Pancreas (tissue), 10 donors: ENCODE data around the gene PPIA. TPM values are rescaled to one million over a fixed set of nuclear protein-coding genes. Genes with fewer than 3 reads are reported as not detected.
A peak's percentile ranks its signal among the peaks of the same experiment; 100 is the strongest.

ENCODE experiments used
- ATAC-seq, 4 donors: fragments of 200-7000 bp; cut with Tn5 transposase; one replicate each; pipeline versions ENCODE4 v1.8.0 to v1.9.1; 2020; ENCODE audit warnings: mild to moderate bottlenecking in 4 of 4, moderate library complexity in 4 of 4
- DNase-seq, 6 donors: peaks; one replicate each; pipeline ENCODE4 v3.0.0-alpha.2; 2020
- FAIRE-seq: peaks from 2 replicates; lab custom pipeline; 2012; peaks lifted over from hg19 to GRCh38; lab: Jason Lieb, UNC
- H3K27ac ChIP-seq, 4 donors: fragments of 200-600 bp; sonication (generic); 1 replicate in 3 of 4; 2 replicates in 1 of 4; pipeline versions ENCODE4 v1.5.0 to v1.8.0; 2020
- H3K27me3 ChIP-seq, 4 donors: fragments of 200-600 bp; one replicate each; pipeline ENCODE4 v1.8.0; 2021
- H3K36me3 ChIP-seq, 3 donors: fragments of 200-600 bp; sonication (generic) in 1 of 3; one replicate each; pipeline versions ENCODE4 v1.5.0 to v1.8.0; 2020 to 2021
- H3K4me1 ChIP-seq, 3 donors: fragments of 200-600 bp; one replicate each; pipeline ENCODE4 v1.8.0; 2021
- H3K4me3 ChIP-seq, 4 donors: fragments of 200-600 bp; sonication (generic) in 2 of 4; one replicate each; pipeline versions ENCODE4 v1.5.0 to v1.8.0; 2020 to 2021
- H3K9me3 ChIP-seq, 4 donors: fragments of 200-600 bp; one replicate each; pipeline ENCODE4 v1.8.0; 2021
- WGBS, 2 donors: extraction: QIAGEN DNeasy Blood & Tissue Kit; methylation state at CpG; one replicate each; pipeline ENCODE4 v1.1.7; 2013; 5-methylcytosine and 5-hydroxymethylcytosine counted together
- intact Hi-C, 3 donors: fragments of 100-400 bp; cut with DNase I; formaldehyde crosslinking; loops; one replicate each; pipeline versions ENCODE4 v1.11.1 to v1.14.2; 2022
- polyA plus RNA-seq, 2 donors: library from polyadenylated mRNA; stranded (reverse); fragments of 200-250 nt; gene quantifications; one replicate each; pipeline ENCODE4 v1.2.3, GENCODE V29; 2013
- total RNA-seq, 6 donors: library from RNA; stranded (reverse); fragmentation: NEBNext Ultra II Directional in 4 of 6; extraction: Animal tissue kit (Norgen Biotek cat#: 25700) in 4 of 6; gene quantifications; one replicate each; pipeline versions ENCODE4 v1.2.1 to v1.2.4, GENCODE V29; 2021 to 2023
- TF ChIP-seq, protein P1 (sequence below), 4 donors: fragments of 200-600 bp; sonication (generic) in 3 of 4; IDR thresholded peaks; one replicate each; pipeline versions ENCODE4 v1.5.0 to v1.8.0; 2021; ENCODE audit warnings: antibody characterized with exemption in 4 of 4
- donor health status: healthy with polysubstance abuse.
- donor health status: DM: no; HTN: no; CAD: no; lungs with moderate emphysema.
- donor health status: DM: no; HTN: no; CAD: no.
- donor health status: control.
- donor health status: control.
- donor health status: Bipolar disorder and iron deficiency.
- donor health status: DM: yes; HTN: yes; CAD: no.
- donor health status: DM: no; HTN: no; CAD: no.
- donor health status: DM: no; HTN: no; CAD: no.
- donor health status: DM: yes; HTN: yes; CAD: no.

The PPIA gene
- total and polyA plus RNA-seq, 8 donors, result 281 to 1,024 (median 522) TPM

DNA sequence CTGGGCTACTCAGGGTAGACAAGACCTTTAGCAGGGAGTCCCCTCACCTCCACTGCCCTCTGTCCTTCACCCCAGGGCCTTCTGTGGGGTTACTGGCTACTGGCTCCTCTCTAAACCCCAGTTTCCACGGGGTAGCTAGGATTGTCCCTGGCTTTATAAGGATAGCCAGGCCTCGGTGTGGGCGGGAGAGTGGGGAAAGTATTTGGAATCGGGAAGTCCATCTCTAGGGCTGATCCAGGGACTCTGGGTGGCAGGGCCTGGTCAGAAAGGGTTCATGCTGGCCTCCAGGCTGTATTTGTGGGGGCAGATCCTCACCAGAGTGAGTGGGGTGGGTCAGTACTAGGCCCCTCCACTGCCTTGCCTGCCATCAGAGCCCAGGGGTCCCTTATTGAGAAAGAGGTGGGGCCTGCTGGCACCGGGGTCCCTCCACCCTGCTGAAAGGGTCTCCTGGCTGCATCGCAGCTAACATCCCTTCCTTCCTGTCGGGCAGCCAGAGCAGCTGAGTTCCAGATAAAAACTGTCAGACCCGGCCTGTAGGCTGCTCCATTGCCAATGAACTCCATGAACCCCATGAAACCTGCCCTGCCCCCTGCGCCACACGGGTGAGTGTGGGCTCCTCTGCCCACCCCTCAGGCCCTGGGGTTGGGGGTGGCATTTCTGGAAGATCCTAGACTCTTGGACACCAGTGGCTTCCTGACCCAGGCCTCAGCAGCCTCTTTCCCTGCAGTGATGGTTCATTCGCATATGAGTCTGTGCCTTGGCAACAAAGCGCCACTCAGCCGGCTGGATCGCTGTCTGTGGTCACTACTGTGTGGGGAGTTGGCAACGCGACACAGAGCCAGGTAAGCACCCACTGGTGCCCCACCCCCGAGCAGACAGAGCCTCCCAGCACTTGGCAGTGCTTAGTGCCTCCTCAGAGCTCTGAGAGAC lies 40.5 kb upstream of the PPIA start:
- DNase-seq (peak in 1 of 6 donors; percentile 62), ATAC-seq (peak in 1 of 4 donors; percentile 4), FAIRE-seq (no peak)
- peaks cover 0 to 8% (median 5%) of the 10 kb centered on the region in 3 donors for H3K4me1 ChIP-seq
- peaks cover 0 to 35% (median 3%) of the 10 kb centered on the region in 3 donors for H3K36me3 ChIP-seq
- 77 to 78% methylated on average over 17 of the region's 17 CpGs for WGBS, 2 donors
- no peaks in the 10 kb centered on the region for H3K9me3 ChIP-seq
- H3K27ac ChIP-seq, result peak overlapping the region in 1 of 4 donors; percentile 4
- no peak overlapping the region for H3K4me3 ChIP-seq
- intact Hi-C loops, result no loop called here
- no peaks in the 10 kb centered on the region for H3K27me3 ChIP-seq
- TF ChIP-seq, protein P1, sequence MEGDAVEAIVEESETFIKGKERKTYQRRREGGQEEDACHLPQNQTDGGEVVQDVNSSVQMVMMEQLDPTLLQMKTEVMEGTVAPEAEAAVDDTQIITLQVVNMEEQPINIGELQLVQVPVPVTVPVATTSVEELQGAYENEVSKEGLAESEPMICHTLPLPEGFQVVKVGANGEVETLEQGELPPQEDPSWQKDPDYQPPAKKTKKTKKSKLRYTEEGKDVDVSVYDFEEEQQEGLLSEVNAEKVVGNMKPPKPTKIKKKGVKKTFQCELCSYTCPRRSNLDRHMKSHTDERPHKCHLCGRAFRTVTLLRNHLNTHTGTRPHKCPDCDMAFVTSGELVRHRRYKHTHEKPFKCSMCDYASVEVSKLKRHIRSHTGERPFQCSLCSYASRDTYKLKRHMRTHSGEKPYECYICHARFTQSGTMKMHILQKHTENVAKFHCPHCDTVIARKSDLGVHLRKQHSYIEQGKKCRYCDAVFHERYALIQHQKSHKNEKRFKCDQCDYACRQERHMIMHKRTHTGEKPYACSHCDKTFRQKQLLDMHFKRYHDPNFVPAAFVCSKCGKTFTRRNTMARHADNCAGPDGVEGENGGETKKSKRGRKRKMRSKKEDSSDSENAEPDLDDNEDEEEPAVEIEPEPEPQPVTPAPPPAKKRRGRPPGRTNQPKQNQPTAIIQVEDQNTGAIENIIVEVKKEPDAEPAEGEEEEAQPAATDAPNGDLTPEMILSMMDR (IDR thresholded peaks at IDR 0.05), result no peak

DNA sequence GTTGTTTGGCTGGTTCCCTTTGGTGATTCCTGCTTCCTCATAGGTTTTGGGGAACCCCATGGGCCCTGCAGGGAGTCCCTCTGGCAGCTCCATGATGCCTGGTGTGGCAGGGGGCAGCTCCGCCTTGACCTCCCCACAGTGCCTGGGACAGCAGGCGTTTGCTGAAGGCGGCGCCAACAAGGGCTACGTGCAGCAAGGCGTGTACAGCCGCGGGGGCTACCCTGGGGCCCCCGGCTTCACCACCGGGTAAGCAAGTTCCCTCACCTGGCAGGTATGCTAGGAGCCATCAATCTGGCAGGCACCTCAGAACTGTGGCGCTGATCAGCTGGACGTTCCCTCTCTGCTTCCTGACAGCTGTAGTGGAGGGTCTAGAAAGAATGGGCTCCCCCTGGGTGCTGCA lies 39.6 kb upstream of the PPIA start:
- Histone ChIP-seq H3K36me3 (peaks cover 0 to 44% (median 3%) of the 10 kb centered on the region in 3 donors), H3K4me3 (no peak overlapping the region), H3K4me1 (no peaks in the 10 kb centered on the region), H3K27ac (no peak overlapping the region), H3K9me3 (no peaks in the 10 kb centered on the region), H3K27me3 (no peaks in the 10 kb centered on the region)
- FAIRE-seq (no peak), ATAC-seq (no peak), DNase-seq (peak in 1 of 6 donors; percentile 65)
- intact Hi-C loops, result no loop called here
- TF ChIP-seq, protein P1 (IDR thresholded peaks at IDR 0.05), result no peak
- WGBS, 2 donors, result 91 to 92% methylated on average over 12 of the region's 12 CpGs

DNA sequence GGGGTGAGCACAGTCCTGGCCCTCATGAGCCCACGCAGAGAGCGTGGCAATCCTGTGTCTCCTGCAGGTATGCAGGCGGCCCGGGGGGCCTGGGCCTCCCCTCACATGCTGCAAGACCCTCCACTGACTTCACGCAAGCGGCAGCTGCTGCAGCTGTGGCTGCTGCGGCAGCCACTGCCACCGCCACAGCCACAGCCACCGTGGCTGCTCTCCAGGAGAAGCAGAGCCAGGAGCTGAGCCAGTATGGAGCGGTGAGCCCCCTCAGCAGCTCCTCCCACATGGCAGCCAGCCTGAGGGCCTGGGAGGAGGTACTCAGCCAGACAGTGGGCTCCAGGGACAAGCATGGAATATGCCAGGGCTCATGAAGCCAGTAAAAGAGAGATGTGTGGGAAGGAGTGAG lies 39.2 kb upstream of the PPIA start:
- WGBS, 2 donors, result 83 to 88% methylated on average over 9 to 10 of the region's 10 CpGs
- ATAC-seq (no peak), FAIRE-seq (no peak), DNase-seq (no peak)
- intact Hi-C loops, result no loop called here
- no peaks in the 10 kb centered on the region for H3K9me3 ChIP-seq
- no peak overlapping the region for H3K4me3 ChIP-seq
- H3K27ac ChIP-seq, result no peak overlapping the region
- H3K36me3 ChIP-seq, result peaks cover 0 to 48% (median 3%) of the 10 kb centered on the region in 3 donors
- no peaks in the 10 kb centered on the region for H3K4me1 ChIP-seq
- TF ChIP-seq, protein P1 (IDR thresholded peaks at IDR 0.05), result no peak
- no peaks in the 10 kb centered on the region for H3K27me3 ChIP-seq

DNA sequence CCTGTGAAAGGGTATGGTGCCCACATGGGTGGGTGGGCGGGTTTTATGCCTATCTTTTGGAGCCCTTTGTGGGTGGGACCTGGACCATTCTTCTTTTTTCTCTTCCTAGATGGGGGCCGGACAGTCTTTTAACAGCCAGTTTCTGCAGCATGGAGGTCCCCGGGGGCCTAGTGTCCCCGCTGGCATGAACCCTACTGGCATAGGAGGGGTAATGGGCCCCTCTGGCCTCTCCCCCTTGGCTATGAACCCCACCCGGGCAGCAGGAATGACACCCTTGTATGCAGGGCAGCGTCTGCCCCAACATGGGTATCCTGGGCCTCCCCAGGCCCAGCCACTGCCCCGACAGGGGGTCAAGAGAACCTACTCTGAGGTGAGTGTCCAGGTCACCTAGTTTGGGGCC lies 38.7 kb upstream of the PPIA start:
- no peak for ATAC-seq
- intact Hi-C loops, result no loop called here
- no peak for FAIRE-seq
- Histone ChIP-seq H3K4me1 (no peaks in the 10 kb centered on the region), H3K27me3 (no peaks in the 10 kb centered on the region), H3K36me3 (peaks cover 0 to 49% (median 3%) of the 10 kb centered on the region in 3 donors), H3K9me3 (no peaks in the 10 kb centered on the region), H3K27ac (no peak overlapping the region), H3K4me3 (no peak overlapping the region)
- TF ChIP-seq, protein P1 (IDR thresholded peaks at IDR 0.05), result no peak
- WGBS, 2 donors, result 85 to 99% methylated on average over 7 of the region's 7 CpGs
- no peak for DNase-seq

DNA sequence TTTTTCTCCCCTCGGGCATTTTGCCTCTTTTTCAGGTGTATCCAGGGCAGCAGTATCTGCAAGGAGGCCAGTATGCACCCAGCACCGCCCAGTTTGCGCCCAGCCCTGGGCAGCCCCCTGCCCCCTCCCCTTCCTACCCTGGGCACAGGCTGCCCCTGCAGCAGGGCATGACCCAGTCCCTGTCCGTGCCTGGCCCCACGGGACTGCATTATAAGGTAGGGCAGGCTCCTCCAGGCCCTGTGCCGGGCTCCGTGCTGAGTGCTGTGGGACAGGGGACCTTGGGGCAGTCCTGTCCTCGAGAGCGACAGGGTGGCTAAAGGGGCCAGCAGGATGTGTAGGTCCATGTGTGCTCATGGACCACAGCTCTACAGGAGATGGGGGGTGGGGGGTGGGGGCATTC lies 37.2 kb upstream of the PPIA start:
- ATAC-seq (no peak), FAIRE-seq (no peak), DNase-seq (peak in 2 of 6 donors; percentile 48 to 67)
- Histone ChIP-seq H3K27me3 (no peaks in the 10 kb centered on the region), H3K27ac (no peak overlapping the region), H3K36me3 (peaks cover 0 to 64% (median 18%) of the 10 kb centered on the region in 3 donors), H3K4me1 (no peaks in the 10 kb centered on the region), H3K4me3 (no peak overlapping the region), H3K9me3 (no peaks in the 10 kb centered on the region)
- intact Hi-C loops, result no loop called here
- 87 to 94% methylated on average over 9 of the region's 9 CpGs for WGBS, 2 donors
- TF ChIP-seq, protein P1 (IDR thresholded peaks at IDR 0.05), result no peak
